ENCODE measurements around the gene SPG7.
"Not testable (repeated sequence)": the region's sequence is repeated elsewhere in the genome, so short reads cannot be mapped to it uniquely, and the experiment has no call there.

The SPG7 gene

GRCh38 chr16:89581861-89582563 lies 73.8 kb downstream of the SPG7 start:
- DNase-seq: no peak

- no peak for DNase-seq
Observed at GRCh38 chr16:89582614-89583196, 74.5 kb downstream of the SPG7 start.

GRCh38 chr16:89583197-89583894 lies 75.1 kb downstream of the SPG7 start:
- no peak for DNase-seq

- DNase-seq: no peak
Observed at GRCh38 chr16:89583895-89584644, 75.9 kb downstream of the SPG7 start.

GRCh38 chr16:89584768-89585549 lies 76.8 kb downstream of the SPG7 start:
- no peak for DNase-seq

GRCh38 chr16:89586218-89586617 lies 78.0 kb downstream of the SPG7 start:
- DNase-seq: no peak

GRCh38 chr16:89586853-89587252 lies 78.7 kb downstream of the SPG7 start:
- no peak for DNase-seq

- DNase-seq: not testable (repeated sequence)
Observed at GRCh38 chr16:89587676-89588075, 79.5 kb downstream of the SPG7 start.

GRCh38 chr16:89588413-89589109 lies 80.4 kb downstream of the SPG7 start:
- no peak for DNase-seq

GRCh38 chr16:89589241-89589926 lies 81.2 kb downstream of the SPG7 start:
- no peak for DNase-seq

- no peak for DNase-seq
Observed at GRCh38 chr16:89593841-89594240, 85.6 kb downstream of the SPG7 start.

GRCh38 chr16:89595330-89596060 lies 87.3 kb downstream of the SPG7 start:
- DNase-seq: no peak

GRCh38 chr16:89596061-89596689 lies 88.0 kb downstream of the SPG7 start:
- DNase-seq: no peak

- no peak for DNase-seq
Observed at GRCh38 chr16:89596957-89597649, 88.9 kb downstream of the SPG7 start.

- DNase-seq: no peak
Observed at GRCh38 chr16:89598199-89598598, 90.0 kb downstream of the SPG7 start.

- no peak for DNase-seq
Observed at GRCh38 chr16:89599451-89599858, 91.3 kb downstream of the SPG7 start.

- no peak for DNase-seq
Observed at GRCh38 chr16:89599902-89600301, 91.7 kb downstream of the SPG7 start.

- DNase-seq: no peak
Observed at GRCh38 chr16:89600427-89600826, 92.2 kb downstream of the SPG7 start.

- DNase-seq: no peak
Observed at GRCh38 chr16:89600956-89601355, 92.8 kb downstream of the SPG7 start.

- no peak for DNase-seq
Observed at GRCh38 chr16:89601906-89602272, 93.7 kb downstream of the SPG7 start.

Measured in retina (tissue), 1 donor.